ENCODE measurements around the gene AGBL4.

The AGBL4 gene

GRCh38 chr1:49686107-49686506 is 337.6 kb downstream of the AGBL4 start:
- DNase-seq, result no peak

DNA sequence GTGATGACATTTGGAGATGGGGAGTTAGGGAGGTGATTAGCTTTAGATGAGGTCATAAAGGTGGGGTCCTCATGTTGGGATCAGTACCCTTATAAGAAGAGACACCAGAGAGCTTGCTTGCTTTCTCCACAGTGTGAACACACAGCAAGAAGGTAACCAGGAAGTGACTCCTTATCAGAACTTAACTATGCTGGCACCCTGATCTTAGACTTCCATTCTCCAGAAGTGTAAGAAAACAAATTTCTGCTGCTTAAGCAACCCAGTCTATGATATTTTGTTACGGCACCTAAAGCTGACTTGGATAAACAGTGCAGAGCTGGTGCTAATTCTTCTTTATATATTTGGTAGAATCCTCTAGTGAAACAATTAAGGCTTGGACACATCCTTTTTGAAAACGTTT is 346.0 kb downstream of the AGBL4 start:
- DNase-seq, result no peak

DNA sequence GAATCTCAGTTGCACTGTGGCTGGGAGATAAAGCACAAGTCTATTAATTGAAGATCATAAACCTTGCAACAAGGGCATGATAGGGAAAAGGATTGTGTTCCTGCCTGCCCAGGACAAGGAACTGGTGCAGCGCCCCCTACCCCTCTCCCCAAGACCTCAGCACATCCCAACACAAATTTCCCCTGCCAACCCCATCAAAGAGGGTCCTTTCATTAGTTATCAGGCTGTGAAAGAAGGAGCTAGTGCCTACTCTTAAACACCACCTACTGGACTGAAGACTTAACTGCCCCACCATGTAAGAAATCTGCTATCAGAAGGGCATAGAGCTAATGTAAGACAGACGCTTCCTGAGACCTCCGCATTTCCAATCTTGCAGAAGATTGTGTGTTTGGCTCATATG is 372.6 kb downstream of the AGBL4 start:
- DNase-seq, result no peak

- no peak for DNase-seq
Measured at GRCh38 chr1:49630156-49630555, 393.6 kb downstream of the AGBL4 start.

- no peak for DNase-seq
Measured at GRCh38 chr1:49627781-49628180, 396.0 kb downstream of the AGBL4 start.

- no peak for DNase-seq
Measured at GRCh38 chr1:49626472-49626871, 397.3 kb downstream of the AGBL4 start.

GRCh38 chr1:49622877-49623276 is 400.9 kb downstream of the AGBL4 start:
- no peak for DNase-seq

- DNase-seq, result no peak
Measured at GRCh38 chr1:49606082-49606481, 417.7 kb downstream of the AGBL4 start.

GRCh38 chr1:49597436-49597835 is 426.3 kb downstream of the AGBL4 start:
- no peak for DNase-seq

DNA sequence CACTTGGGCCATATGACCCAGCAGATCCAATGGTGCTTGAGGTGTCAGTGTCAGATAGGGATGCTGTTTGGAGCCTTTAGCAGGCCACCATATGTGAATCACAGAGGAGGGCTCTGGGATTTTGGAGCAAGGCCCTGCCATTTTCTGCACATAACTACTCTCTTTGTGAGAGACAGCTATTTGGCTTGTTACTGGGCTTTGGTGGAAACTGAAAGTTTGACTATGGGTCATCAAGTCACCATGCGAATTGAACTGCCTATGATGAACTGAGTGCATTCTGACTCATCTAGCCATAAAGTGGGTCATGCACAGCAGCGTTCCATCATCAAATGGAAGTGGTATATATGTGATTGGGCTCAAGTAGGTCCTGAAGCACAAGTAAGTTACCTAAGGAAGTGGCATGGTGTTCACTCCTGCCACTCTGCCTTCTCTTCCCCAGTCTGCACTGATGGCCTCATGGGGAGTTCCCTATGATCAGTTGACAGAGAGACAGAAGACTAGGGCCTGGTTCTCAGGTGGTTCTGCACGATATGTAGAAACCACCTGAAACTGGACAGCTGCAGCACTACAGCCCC is 447.3 kb downstream of the AGBL4 start:
- no peak for DNase-seq

- no peak for DNase-seq
Measured at GRCh38 chr1:49556676-49557234, 467.0 kb downstream of the AGBL4 start.

DNA sequence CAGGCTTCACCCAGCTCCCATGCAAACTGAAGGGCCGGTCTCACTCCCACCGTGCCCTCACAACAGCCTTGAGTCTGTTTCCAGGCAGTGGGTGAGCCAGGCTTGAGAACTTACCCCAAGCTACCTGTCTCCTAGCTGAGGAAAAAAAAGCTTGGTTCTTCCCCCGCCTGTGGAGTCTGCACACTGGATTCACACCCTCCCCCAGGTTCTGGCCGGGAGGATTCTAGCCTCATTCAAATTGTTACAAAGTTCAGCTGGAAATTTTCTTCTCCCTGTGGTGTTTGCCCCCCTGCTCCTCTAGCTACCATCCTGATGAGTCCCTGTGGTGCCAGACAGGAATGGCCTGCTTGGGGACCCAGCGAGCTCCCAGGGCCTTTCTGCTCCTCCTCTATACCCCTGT is 471.7 kb downstream of the AGBL4 start:
- no peak for DNase-seq

GRCh38 chr1:49544615-49545014 is 479.1 kb downstream of the AGBL4 start:
- DNase-seq, result no peak

GRCh38 chr1:49541096-49541752 is 482.5 kb downstream of the AGBL4 start:
- no peak for DNase-seq

DNA sequence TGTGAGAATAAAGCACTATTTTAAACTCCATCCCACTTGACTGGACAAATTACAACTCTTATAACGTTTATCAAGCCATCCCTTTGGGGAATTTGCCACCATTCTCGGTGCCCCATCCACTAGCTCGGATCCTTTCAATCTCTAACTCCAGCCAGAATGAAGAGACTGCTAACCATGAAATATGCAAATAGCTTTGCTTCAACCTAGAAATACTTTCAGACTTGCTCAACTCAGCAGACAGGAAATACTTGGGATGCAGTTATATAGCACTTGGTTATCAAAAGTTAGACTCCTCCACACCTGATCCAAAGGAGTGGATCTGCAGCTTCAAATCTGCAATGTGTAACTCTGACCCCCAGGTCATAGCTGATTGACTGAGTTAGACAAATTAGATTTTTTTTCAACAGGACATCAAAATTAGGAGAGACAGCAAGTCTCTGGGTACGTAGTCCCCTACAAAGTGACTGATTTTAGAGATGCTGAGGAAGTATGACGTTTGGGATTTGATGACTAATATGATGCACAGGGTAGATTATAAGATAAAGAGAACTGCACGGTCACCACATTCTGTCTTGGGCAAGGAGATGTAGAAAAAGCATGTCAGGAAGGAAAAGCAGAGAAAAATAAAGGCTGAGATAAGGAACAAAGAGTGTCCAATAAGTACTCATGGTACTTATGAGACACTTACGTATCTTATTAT is 496.0 kb downstream of the AGBL4 start:
- DNase-seq, result no peak

GRCh38 chr1:49526672-49527071 is 497.1 kb downstream of the AGBL4 start:
- DNase-seq, result no peak

DNA sequence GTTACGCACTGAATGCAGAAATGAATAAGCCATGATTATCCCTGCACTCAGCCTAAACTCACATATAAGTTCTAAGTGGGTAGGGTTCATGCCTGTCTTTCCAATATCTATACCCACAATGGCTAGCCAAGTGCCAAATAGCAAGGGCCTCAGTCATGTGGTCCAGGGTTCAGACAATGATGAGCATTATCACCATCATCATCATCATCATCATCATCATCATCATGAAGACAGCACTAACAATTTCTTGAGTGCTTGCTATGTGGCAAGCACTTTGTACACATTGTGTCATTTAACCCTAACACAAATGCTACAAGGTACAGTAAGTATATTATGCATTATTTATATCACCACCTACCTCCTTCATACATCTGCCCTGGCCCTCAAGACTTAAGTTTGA is 500.0 kb downstream of the AGBL4 start:
- no peak for DNase-seq

DNA sequence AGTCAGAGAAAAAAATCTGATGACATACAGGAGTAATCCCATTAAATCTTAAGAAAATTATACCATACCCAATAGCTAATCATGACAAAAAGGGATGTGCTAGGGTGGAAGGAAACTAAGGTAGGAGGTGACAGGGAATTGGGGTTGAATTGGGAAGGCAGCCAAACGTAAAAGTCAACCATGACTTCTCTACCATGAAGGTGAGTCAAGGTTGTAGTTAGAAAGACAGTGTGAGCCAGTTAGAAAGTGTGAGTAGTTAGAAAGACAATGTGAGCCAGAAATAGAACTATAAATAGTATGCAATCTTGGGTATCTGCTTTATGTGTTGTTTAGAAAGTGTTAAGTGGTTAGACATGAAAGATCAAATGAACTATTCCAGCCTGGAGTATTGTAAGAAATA is 556.8 kb downstream of the AGBL4 start:
- no peak for DNase-seq

- DNase-seq, result no peak
Measured at GRCh38 chr1:49465486-49466185, 558.1 kb downstream of the AGBL4 start.

GRCh38 chr1:49448200-49448599 is 575.6 kb downstream of the AGBL4 start:
- no peak for DNase-seq

- DNase-seq, result no peak
Measured at GRCh38 chr1:49436865-49437264, 586.9 kb downstream of the AGBL4 start.

GRCh38 chr1:49435291-49435690 is 588.5 kb downstream of the AGBL4 start:
- no peak for DNase-seq

DNA sequence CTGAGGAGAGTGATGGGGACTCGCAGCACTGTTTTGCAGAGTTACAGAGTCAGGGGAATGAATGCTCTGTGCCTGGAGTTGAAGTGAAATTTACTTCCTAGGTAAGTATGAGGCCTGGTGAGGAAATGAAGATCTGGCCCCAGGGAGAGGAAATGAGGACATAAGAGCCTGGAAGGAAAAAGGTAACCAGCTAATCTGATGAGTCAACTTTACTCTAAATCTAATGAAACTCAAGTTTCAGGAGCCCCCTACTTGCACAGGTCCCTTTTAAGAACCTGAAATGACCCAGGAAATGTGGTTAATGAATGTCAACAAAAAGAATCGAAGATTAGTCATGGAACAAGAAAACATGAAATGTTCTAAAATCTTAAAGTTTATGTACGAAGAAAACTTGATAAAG is 599.0 kb downstream of the AGBL4 start:
- DNase-seq, result no peak

GRCh38 chr1:49416758-49417157 is 607.0 kb downstream of the AGBL4 start:
- DNase-seq, result no peak

All from NK-92 treated with Interleukin-12 subunit alpha and Interleukin-12 subunit beta, amount 100 ng/mL, for 24 hours (cell line).